Spinal cord (tissue), 10 donors: ENCODE data around the gene WDR49. TPM values are rescaled to one million over a fixed set of nuclear protein-coding genes. Genes with fewer than 3 reads are reported as not detected.

ENCODE experiments used
- DNase-seq, 6 donors: peaks; one replicate each; pipeline versions ENCODE4 v3.0.0 to v3.0.0-alpha.2; 2013 to 2015; ENCODE audit warnings: low spot score in 6 of 6, low read depth in 4 of 6
- H3K27ac ChIP-seq: one replicate; pipeline ENCODE4 v1.5.1; 2013; ENCODE audit warnings: low read depth, low read length, control low read depth
- H3K27me3 ChIP-seq: one replicate; pipeline ENCODE4 v1.6.1; 2013; ENCODE audit warnings: low read length; ENCODE audit not compliant: control insufficient read depth, insufficient read depth
- H3K36me3 ChIP-seq: one replicate; pipeline ENCODE4 v1.6.1; 2013; ENCODE audit warnings: low read length; ENCODE audit not compliant: control insufficient read depth, insufficient read depth
- H3K4me1 ChIP-seq: one replicate; pipeline ENCODE4 v1.6.1; 2013; ENCODE audit warnings: low read length; ENCODE audit not compliant: control insufficient read depth, insufficient read depth
- H3K4me3 ChIP-seq: one replicate; pipeline ENCODE4 v1.5.1; 2013; ENCODE audit warnings: low read depth, low read length, control low read depth
- H3K9me3 ChIP-seq: one replicate; pipeline ENCODE4 v1.6.1; 2013; ENCODE audit warnings: low read length; ENCODE audit not compliant: control insufficient read depth, insufficient read depth
- WGBS: methylation state at CpG from one replicate; pipeline ENCODE4 v1.1.5; 2013; ENCODE audit warnings: missing lambda C conversion rate; ENCODE audit not compliant: insufficient coverage; 5-methylcytosine and 5-hydroxymethylcytosine counted together
- polyA plus RNA-seq, 2 donors: library from polyadenylated mRNA; unstranded; fragments of 120-200 nt; gene quantifications; one replicate each; pipeline ENCODE4 v1.2.1, GENCODE V29; 2013; ENCODE audit not compliant: insufficient read length in 2 of 2
- total RNA-seq, 2 donors: library from RNA; depleted of rRNA in 1 of 2; stranded (reverse); fragments of 120-200 nt in 1 of 2; fragments of >200 nt in 1 of 2; gene quantifications; one replicate each; pipeline versions ENCODE4 v1.2.3 to v1.2.4, GENCODE V29; 2013 to 2014
- donor health status: healthy.

The WDR49 gene
- total and polyA plus RNA-seq, 4 donors = 4.4 to 47.2 (median 19.7) TPM

GRCh38 chr3:167587651-167588050 lies 66.1 kb downstream of the WDR49 start:
- H3K4me1 ChIP-seq = no peaks in the 10 kb centered on the region
- H3K27ac ChIP-seq = no peak overlapping the region
- no peak overlapping the region for H3K4me3 ChIP-seq
- H3K36me3 ChIP-seq = no peaks in the 10 kb centered on the region
- no peaks in the 10 kb centered on the region for H3K27me3 ChIP-seq
- WGBS = no CpG with 5 or more reads among the region's 3 CpGs
- no peak for DNase-seq
- H3K9me3 ChIP-seq = no peaks in the 10 kb centered on the region

- peak; percentile 18 to 86 (median 33) for DNase-seq
- Histone ChIP-seq H3K4me3 (no peak overlapping the region), H3K27ac (peak overlapping the region; percentile 33)
Observed at GRCh38 chr3:167575000-167575600, 78.6 kb downstream of the WDR49 start.

GRCh38 chr3:167572991-167573390 lies 80.8 kb downstream of the WDR49 start:
- 33% methylated on average over 1 of the region's 2 CpGs for WGBS

More at GRCh38 chr3:167575000-167575600, 78.6 kb downstream of the WDR49 start:
- H3K27me3 ChIP-seq = no peaks in the 10 kb centered on the region
- H3K4me1 ChIP-seq = peaks cover 5% of the 10 kb centered on the region
- H3K9me3 ChIP-seq = no peaks in the 10 kb centered on the region
- WGBS = 15% methylated on average over 3 of the region's 7 CpGs
- no peaks in the 10 kb centered on the region for H3K36me3 ChIP-seq

GRCh38 chr3:167568634-167569033 lies 85.1 kb downstream of the WDR49 start:
- Histone ChIP-seq H3K4me1 (no peaks in the 10 kb centered on the region), H3K9me3 (no peaks in the 10 kb centered on the region), H3K27ac (no peak overlapping the region), H3K36me3 (no peaks in the 10 kb centered on the region), H3K4me3 (no peak overlapping the region), H3K27me3 (no peaks in the 10 kb centered on the region)
- 100% methylated on average over 2 of the region's 2 CpGs for WGBS
- no peak for DNase-seq

More at GRCh38 chr3:167572991-167573390, 80.8 kb downstream of the WDR49 start:
- no peaks in the 10 kb centered on the region for H3K9me3 ChIP-seq
- peak in 1 of 6 donors; percentile 39 for DNase-seq
- no peaks in the 10 kb centered on the region for H3K36me3 ChIP-seq
- H3K27ac ChIP-seq = no peak overlapping the region
- no peak overlapping the region for H3K4me3 ChIP-seq
- H3K27me3 ChIP-seq = no peaks in the 10 kb centered on the region
- H3K4me1 ChIP-seq = peaks cover 5% of the 10 kb centered on the region

- Histone ChIP-seq H3K27ac (no peak overlapping the region), H3K27me3 (no peaks in the 10 kb centered on the region), H3K4me1 (no peaks in the 10 kb centered on the region), H3K4me3 (no peak overlapping the region), H3K36me3 (no peaks in the 10 kb centered on the region), H3K9me3 (no peaks in the 10 kb centered on the region)
- DNase-seq = no peak
- WGBS = no CpG with 5 or more reads among the region's 1 CpG
Observed at GRCh38 chr3:167565489-167565888, 88.3 kb downstream of the WDR49 start.

- H3K27me3 ChIP-seq = no peaks in the 10 kb centered on the region
- WGBS = 60% methylated on average over 1 of the region's 2 CpGs
- no peak for DNase-seq
Observed at GRCh38 chr3:167564612-167565011, 89.1 kb downstream of the WDR49 start.

GRCh38 chr3:167559924-167560323 lies 93.8 kb downstream of the WDR49 start:
- peak in 5 of 6 donors; percentile 13 to 92 (median 29) for DNase-seq
- 64% methylated on average over 3 of the region's 4 CpGs for WGBS
- Histone ChIP-seq H3K4me1 (no peaks in the 10 kb centered on the region), H3K4me3 (no peak overlapping the region), H3K27ac (no peak overlapping the region), H3K36me3 (no peaks in the 10 kb centered on the region), H3K9me3 (no peaks in the 10 kb centered on the region), H3K27me3 (no peaks in the 10 kb centered on the region)

More at GRCh38 chr3:167564612-167565011, 89.1 kb downstream of the WDR49 start:
- H3K36me3 ChIP-seq = no peaks in the 10 kb centered on the region
- H3K9me3 ChIP-seq = no peaks in the 10 kb centered on the region
- H3K4me1 ChIP-seq = no peaks in the 10 kb centered on the region
- H3K27ac ChIP-seq = no peak overlapping the region
- no peak overlapping the region for H3K4me3 ChIP-seq

- H3K36me3 ChIP-seq = no peaks in the 10 kb centered on the region
- H3K27me3 ChIP-seq = no peaks in the 10 kb centered on the region
- no CpG with 5 or more reads among the region's 3 CpGs for WGBS
- H3K4me3 ChIP-seq = no peak overlapping the region
- no peaks in the 10 kb centered on the region for H3K9me3 ChIP-seq
- no peaks in the 10 kb centered on the region for H3K4me1 ChIP-seq
- DNase-seq = no peak
- no peak overlapping the region for H3K27ac ChIP-seq
Observed at GRCh38 chr3:167554898-167555297, 98.8 kb downstream of the WDR49 start.

GRCh38 chr3:167538081-167538480 lies 115.7 kb downstream of the WDR49 start:
- Histone ChIP-seq H3K9me3 (peaks cover 2% of the 10 kb centered on the region), H3K4me3 (no peak overlapping the region), H3K36me3 (no peaks in the 10 kb centered on the region), H3K4me1 (no peaks in the 10 kb centered on the region), H3K27ac (no peak overlapping the region), H3K27me3 (no peaks in the 10 kb centered on the region)
- WGBS = 85% methylated on average over 1 of the region's 1 CpG
- no peak for DNase-seq

- Histone ChIP-seq H3K9me3 (peaks cover 3% of the 10 kb centered on the region), H3K27ac (no peak overlapping the region), H3K27me3 (no peaks in the 10 kb centered on the region), H3K4me1 (no peaks in the 10 kb centered on the region), H3K4me3 (no peak overlapping the region), H3K36me3 (no peaks in the 10 kb centered on the region)
- DNase-seq = no peak
Observed at GRCh38 chr3:167521006-167521355, 132.8 kb downstream of the WDR49 start.
